Activated CD8-positive, alpha-beta memory T cell treated with anti-CD3 and anti-CD28 coated beads for 24 hours (primary cell): ENCODE measurements around the gene DENND6B.
A peak's percentile ranks its signal among the peaks of the same experiment; 100 is the strongest.

Experiments
- DNase-seq: peaks from one replicate; pipeline ENCODE4 v3.0.0-alpha.2; 2020

Gene DENND6B

DNA sequence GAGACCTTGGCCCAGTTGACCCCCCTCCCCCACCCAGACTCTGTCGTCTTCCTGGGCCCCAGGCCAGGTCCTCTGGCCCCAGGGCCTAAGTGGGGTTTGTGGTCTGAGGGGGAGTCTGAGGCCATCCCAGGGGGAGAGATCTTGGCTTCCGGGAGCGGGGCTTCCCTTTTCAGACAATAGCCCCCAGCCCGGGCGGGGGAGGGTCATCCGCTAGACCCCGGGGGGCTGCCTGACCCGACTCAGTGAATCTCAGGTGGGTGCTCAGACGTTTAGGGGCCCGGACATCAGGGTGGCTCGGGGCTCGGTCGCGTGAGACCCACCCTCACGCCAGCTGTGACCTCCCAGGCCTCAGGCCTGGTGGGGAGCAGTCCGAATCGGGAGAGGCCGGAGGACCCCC is 57.2 kb downstream of the DENND6B start:
- no peak for DNase-seq

DNA sequence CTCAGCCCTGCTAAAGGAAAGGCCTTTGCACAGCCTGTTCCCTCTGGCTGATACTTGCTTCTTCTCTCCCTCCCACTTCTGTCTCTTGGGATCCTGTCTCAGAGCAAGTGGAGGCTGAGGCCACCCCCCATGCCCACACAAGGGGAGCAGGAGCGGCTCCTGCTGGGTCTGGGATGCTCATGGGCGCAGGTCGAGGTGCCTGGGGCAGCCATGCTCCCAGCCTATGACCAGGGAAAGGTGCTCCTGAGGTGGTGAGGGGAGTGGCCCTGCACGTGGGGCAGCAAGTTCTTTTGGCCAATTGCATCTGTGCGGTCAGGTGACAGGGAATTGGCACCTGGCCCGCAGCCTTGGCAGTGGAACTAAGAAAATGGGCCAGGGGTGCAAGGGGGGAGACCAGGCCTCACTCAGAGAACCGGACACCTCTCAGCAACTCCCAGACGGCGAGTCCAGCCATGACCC is 58.1 kb downstream of the DENND6B start:
- no peak for DNase-seq

DNA sequence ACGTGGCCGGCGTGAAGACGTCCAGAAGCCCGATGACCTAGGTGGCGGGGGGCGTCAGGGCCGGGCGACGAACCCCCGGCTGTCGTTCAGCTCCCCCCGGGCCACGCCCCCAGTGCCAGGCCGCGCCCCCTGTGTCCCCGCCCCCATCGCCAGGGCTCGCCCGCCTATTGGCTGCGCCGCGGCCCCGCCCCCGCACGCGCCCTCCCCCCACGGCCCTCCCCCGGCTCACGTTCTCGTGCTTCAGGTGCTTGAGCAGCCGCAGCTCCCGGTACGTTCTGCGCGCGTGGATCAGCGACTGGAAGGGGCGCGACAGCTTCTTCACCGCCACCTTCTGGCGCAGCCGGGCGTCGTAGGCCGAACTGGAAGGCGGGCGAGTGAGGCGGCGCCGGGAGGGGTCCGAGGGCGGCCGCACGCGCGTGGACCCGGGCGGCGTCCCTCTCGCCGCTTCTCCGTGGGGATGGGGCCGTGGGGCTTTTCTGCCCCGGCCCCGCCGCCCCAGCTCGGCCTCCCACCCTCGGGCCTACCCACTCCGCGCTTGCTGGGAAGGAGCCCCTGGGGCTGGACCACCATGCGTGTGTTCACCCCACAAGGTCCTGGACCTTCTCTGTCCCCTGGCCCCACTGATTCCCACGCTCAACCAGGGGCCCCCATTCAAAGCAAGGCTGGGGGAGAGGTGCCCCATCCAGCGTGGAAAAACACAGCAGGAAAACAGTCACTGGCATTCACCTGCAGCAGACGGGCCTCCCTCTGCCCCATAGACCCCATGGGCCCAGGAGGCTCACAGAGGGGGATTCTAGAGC is 59.0 kb downstream of the DENND6B start:
- no peak for DNase-seq

GRCh38 chr22:50266994-50267393 is 59.8 kb downstream of the DENND6B start:
- no peak for DNase-seq

- DNase-seq, result no peak
Measured at GRCh38 chr22:50264946-50265669, 61.7 kb downstream of the DENND6B start.

DNA sequence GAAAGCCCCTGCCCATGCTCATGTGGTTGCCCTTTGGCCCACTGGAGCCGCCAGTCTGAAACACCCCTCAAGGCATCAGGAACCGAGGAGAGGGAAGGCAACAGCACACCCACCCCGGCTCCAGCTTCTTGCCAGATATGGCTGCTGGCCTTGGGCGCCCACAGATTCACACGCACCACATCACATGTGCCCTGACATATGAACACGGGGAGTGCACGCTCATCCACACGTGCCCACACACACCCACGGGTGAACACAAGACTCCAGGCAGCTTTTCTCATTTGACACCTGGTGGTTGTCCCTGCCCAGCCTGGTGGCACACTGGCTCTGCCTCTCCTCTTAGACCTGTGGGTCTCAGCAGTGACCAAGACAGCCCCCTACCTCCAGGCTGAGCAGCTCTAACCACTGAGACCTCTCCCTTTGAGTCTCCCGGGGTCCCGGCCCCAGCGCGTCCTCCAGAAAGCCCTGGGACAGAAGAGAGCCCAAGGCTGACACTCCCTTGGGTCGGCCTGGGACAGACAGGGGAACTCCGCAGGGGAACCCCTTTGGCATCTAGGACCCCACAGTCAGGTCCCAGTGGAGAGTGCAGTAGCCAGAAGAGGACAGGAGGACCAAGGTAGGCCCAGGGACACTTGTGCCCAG is 62.6 kb downstream of the DENND6B start:
- no peak for DNase-seq

DNA sequence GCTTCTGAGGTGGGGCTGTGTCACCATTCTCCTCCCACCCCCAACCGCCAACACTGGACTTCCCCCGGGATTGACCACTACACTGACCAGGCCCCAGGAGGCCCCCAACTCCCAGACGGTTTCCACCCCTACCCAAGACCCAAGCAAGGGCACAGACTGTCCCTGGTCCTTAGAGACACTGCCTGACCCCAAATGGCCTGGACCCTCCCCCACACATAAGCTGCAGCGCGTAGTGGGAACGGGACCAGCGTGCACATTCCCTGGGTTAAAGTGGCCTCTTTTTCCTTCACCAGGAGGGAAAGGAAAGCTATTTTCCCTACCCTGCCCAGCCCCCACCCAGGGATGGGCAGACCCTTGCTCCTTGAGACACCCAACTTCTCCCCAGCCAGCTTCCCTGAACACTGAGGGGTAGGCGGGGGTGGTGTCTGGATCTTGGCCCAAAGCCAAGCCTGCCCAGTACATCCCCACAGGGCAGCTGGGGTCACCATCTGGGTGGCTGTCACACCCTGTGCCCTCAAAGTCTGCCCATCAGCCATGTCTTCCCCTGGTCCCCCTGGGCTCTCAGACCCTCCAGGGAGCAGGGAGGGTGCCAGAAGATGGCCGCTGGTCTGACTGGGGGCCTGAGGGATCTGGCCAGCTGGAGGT is 63.7 kb downstream of the DENND6B start:
- DNase-seq, result no peak

GRCh38 chr22:50262460-50262911 is 64.3 kb downstream of the DENND6B start:
- no peak for DNase-seq

DNA sequence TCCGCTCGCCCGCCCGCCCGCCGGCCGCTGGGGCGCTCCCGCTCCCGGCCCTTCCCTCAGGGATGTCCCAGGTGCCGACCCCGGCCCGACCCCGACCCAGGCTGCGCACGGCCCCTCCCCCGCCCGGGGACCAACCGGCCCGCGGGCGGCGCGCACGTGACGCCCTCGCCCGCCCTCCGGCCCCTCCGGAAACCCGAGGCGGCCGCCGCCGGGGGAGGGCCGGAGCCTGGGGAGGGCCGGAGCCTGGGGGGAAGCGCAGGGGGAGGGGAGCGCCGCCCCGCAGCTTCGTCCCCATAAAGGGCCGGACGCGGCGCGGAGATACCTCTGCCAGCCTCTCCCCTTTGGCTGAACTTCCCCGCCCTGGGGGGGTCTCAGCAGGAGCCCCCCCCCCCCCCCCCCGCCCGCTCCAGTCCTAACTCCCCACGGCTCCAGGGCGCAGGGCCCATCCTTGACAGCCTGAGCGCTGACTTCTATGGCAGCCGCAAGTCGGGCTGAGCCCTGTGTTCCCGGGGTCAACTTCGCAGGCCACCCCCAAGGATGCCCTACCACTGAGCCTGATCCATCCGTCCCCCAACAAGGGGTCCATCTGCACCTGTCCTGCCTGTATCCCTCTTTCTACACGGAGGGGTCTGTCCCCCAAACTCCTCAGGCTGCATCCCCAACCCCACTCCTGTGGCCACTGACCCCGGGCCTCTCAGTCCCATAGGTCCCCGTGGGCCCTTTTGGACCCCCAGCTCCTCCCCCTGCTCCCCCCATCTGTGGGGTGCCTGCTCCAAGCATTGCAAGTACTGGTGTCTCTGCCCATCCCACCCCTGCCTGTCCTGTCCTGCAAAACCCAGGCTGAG is 65.0 kb downstream of the DENND6B start, which contains the start of gene MAPK12:
Gene MAPK12 (minus strand): TSS at position 69 of the 845 bp plus-strand sequence. CDS start 174 bp downstream, outside the sequence.
- no peak for DNase-seq

- peak; percentile 75 for DNase-seq
Measured at GRCh38 chr22:50260801-50261614, 65.8 kb downstream of the DENND6B start.

DNA sequence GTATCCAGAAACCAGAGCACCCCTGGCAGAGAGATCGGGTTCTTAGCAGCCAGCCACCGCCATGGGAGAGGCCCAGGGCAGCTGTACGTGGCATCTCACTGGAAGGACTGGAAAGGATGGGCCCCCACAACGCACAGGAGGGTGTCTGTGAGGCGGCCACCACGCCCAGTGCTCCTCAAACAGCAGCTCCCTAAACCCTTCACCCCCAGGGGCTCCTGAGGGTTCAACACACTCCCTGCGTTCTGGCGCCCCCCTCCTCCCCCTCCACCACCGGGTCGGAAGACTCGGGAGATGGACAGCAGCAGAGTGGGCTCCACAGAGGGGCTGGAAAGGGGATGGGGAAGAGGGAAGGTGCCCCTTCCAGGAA is 66.4 kb downstream of the DENND6B start:
- DNase-seq, result no peak

DNA sequence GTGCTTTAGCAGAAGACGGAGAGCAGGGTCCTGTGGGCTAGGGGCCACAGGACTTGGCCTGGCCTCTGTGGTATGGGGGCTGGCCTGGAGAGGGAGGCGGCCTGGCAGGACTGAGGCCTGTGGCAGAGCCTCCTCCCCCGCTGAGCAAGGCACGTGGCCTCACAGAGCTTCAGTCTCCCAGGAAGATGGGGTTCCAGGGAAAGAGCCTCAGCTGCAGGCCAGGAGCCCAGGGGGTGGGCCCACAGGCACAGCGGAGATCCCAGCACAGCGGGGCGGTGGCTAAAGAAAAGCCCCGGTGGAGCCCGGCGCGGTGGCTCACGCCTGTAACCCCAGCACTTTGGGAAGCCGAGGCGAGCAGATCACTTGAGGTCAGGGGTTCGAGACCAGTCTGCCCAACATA is 67.5 kb downstream of the DENND6B start:
- DNase-seq, result no peak
